Measurements from ENCODE around the gene EWSR1.

GRCh38 chr22:29335656-29336055, 67.6 kb downstream of the EWSR1 start:
- TF ChIP-seq POLR2AphosphoS5 (IDR thresholded peaks at IDR 0.05), result no peak
- TF ChIP-seq EZH2 (IDR thresholded peaks at IDR 0.05; ENCODE audit: borderline replicate concordance, insufficient read depth, low read length, poor library complexity, severe bottlenecking), result no peak
- TF ChIP-seq TAF1 (IDR thresholded peaks at IDR 0.05; ENCODE audit: low read depth), result no peak
- no peak for TF ChIP-seq CTCF (IDR thresholded peaks at IDR 0.05; ENCODE audit: poor library complexity, severe bottlenecking)
- no peak for TF ChIP-seq REST (IDR thresholded peaks at IDR 0.05; ENCODE audit: borderline replicate concordance)
- TF ChIP-seq SMC3 (conservative IDR thresholded peaks at IDR 0.05; ENCODE audit: poor library complexity), result no peak
- no peak for TF ChIP-seq RAD21 (conservative IDR thresholded peaks at IDR 0.05)
- TF ChIP-seq EP300 (conservative IDR thresholded peaks at IDR 0.05; ENCODE audit: poor library complexity, severe bottlenecking), result no peak

All from neural cell (in vitro differentiated cells).